Muscle layer of duodenum (tissue), 2 donors: Measurements from ENCODE around the gene CLSTN2.

Experiments
- H3K27ac ChIP-seq: one replicate; pipeline ENCODE4 v1.7.0; 2013; ENCODE audit warnings: mild to moderate bottlenecking, low read length
- H3K27me3 ChIP-seq: one replicate; pipeline ENCODE4 v1.7.0; 2013; ENCODE audit warnings: low read depth, mild to moderate bottlenecking, control low read depth, low read length
- H3K36me3 ChIP-seq, 2 donors: one replicate each; pipeline ENCODE4 v1.7.0; 2013; ENCODE audit warnings: low read length in 2 of 2, control low read depth in 1 of 2, mild to moderate bottlenecking in 1 of 2; ENCODE audit not compliant: insufficient read depth in 2 of 2, control insufficient read depth in 1 of 2
- H3K4me1 ChIP-seq, 2 donors: one replicate each; pipeline ENCODE4 v1.7.0; 2013; ENCODE audit warnings: low read length in 2 of 2, mild to moderate bottlenecking in 2 of 2, control low read depth in 1 of 2, moderate library complexity in 1 of 2; ENCODE audit not compliant: insufficient read depth in 2 of 2, control insufficient read depth in 1 of 2
- H3K4me3 ChIP-seq, 2 donors: one replicate each; pipeline ENCODE4 v1.7.0; 2013; ENCODE audit warnings: low read length in 2 of 2, low read depth in 1 of 2, mild to moderate bottlenecking in 1 of 2
- H3K9me3 ChIP-seq, 2 donors: one replicate each; pipeline ENCODE4 v1.7.0; 2013; ENCODE audit warnings: low read length in 2 of 2, control low read depth in 1 of 2, mild to moderate bottlenecking in 1 of 2; ENCODE audit not compliant: control insufficient read depth in 1 of 2
- donor health status: healthy.

The CLSTN2 gene

GRCh38 chr3:139945386-139945785 lies 10.4 kb downstream of the CLSTN2 start:
- Histone ChIP-seq H3K4me1 (no peaks in the 10 kb centered on the region), H3K4me3 (no peak overlapping the region), H3K36me3 (no peaks in the 10 kb centered on the region), H3K9me3 (peaks cover 0 to 3% of the 10 kb centered on the region in 2 donors), H3K27me3 (no peaks in the 10 kb centered on the region), H3K27ac (no peak overlapping the region)

- H3K4me3 ChIP-seq = no peak overlapping the region
- no peaks in the 10 kb centered on the region for H3K36me3 ChIP-seq
- no peaks in the 10 kb centered on the region for H3K27me3 ChIP-seq
- H3K27ac ChIP-seq = no peak overlapping the region
- H3K4me1 ChIP-seq = no peaks in the 10 kb centered on the region
- peaks cover 0 to 3% of the 10 kb centered on the region in 2 donors for H3K9me3 ChIP-seq
Observed at GRCh38 chr3:139945942-139946341, 11.0 kb downstream of the CLSTN2 start.

- Histone ChIP-seq H3K4me1 (no peaks in the 10 kb centered on the region), H3K36me3 (no peaks in the 10 kb centered on the region), H3K27ac (no peak overlapping the region), H3K4me3 (no peak overlapping the region), H3K27me3 (no peaks in the 10 kb centered on the region), H3K9me3 (peaks cover 0 to 3% of the 10 kb centered on the region in 2 donors)
Observed at GRCh38 chr3:139948467-139948866, 13.5 kb downstream of the CLSTN2 start.

GRCh38 chr3:139948898-139949297 lies 13.9 kb downstream of the CLSTN2 start:
- H3K4me1 ChIP-seq = no peaks in the 10 kb centered on the region
- no peaks in the 10 kb centered on the region for H3K27me3 ChIP-seq
- H3K4me3 ChIP-seq = no peak overlapping the region
- H3K9me3 ChIP-seq = peaks cover 0 to 3% of the 10 kb centered on the region in 2 donors
- H3K27ac ChIP-seq = no peak overlapping the region
- H3K36me3 ChIP-seq = no peaks in the 10 kb centered on the region

GRCh38 chr3:139953131-139953910 lies 18.3 kb downstream of the CLSTN2 start:
- Histone ChIP-seq H3K9me3 (no peaks in the 10 kb centered on the region), H3K27ac (no peak overlapping the region), H3K4me1 (no peaks in the 10 kb centered on the region), H3K36me3 (no peaks in the 10 kb centered on the region), H3K27me3 (no peaks in the 10 kb centered on the region), H3K4me3 (no peak overlapping the region)

GRCh38 chr3:139954146-139954860 lies 19.3 kb downstream of the CLSTN2 start:
- H3K36me3 ChIP-seq = no peaks in the 10 kb centered on the region
- no peak overlapping the region for H3K4me3 ChIP-seq
- H3K27me3 ChIP-seq = no peaks in the 10 kb centered on the region
- no peaks in the 10 kb centered on the region for H3K9me3 ChIP-seq
- H3K27ac ChIP-seq = no peak overlapping the region
- H3K4me1 ChIP-seq = no peaks in the 10 kb centered on the region

- no peaks in the 10 kb centered on the region for H3K4me1 ChIP-seq
- no peaks in the 10 kb centered on the region for H3K9me3 ChIP-seq
- H3K36me3 ChIP-seq = no peaks in the 10 kb centered on the region
- H3K4me3 ChIP-seq = no peak overlapping the region
- H3K27ac ChIP-seq = no peak overlapping the region
- H3K27me3 ChIP-seq = no peaks in the 10 kb centered on the region
Observed at GRCh38 chr3:139957844-139958243, 22.9 kb downstream of the CLSTN2 start.

- Histone ChIP-seq H3K27me3 (no peaks in the 10 kb centered on the region), H3K9me3 (no peaks in the 10 kb centered on the region), H3K36me3 (no peaks in the 10 kb centered on the region), H3K4me3 (no peak overlapping the region), H3K27ac (no peak overlapping the region), H3K4me1 (no peaks in the 10 kb centered on the region)
Observed at GRCh38 chr3:139969386-139969785, 34.4 kb downstream of the CLSTN2 start.

- H3K27me3 ChIP-seq = no peaks in the 10 kb centered on the region
- no peaks in the 10 kb centered on the region for H3K36me3 ChIP-seq
Observed at GRCh38 chr3:139970526-139970925, 35.5 kb downstream of the CLSTN2 start.

GRCh38 chr3:139974809-139975425 lies 39.9 kb downstream of the CLSTN2 start:
- H3K27ac ChIP-seq = no peak overlapping the region
- no peaks in the 10 kb centered on the region for H3K27me3 ChIP-seq
- no peak overlapping the region for H3K4me3 ChIP-seq
- H3K9me3 ChIP-seq = no peaks in the 10 kb centered on the region
- H3K36me3 ChIP-seq = no peaks in the 10 kb centered on the region
- H3K4me1 ChIP-seq = no peaks in the 10 kb centered on the region

More at GRCh38 chr3:139970526-139970925, 35.5 kb downstream of the CLSTN2 start:
- H3K4me1 ChIP-seq = no peaks in the 10 kb centered on the region
- H3K9me3 ChIP-seq = no peaks in the 10 kb centered on the region
- no peak overlapping the region for H3K27ac ChIP-seq
- no peak overlapping the region for H3K4me3 ChIP-seq

GRCh38 chr3:139975594-139976365 lies 40.8 kb downstream of the CLSTN2 start:
- Histone ChIP-seq H3K9me3 (no peaks in the 10 kb centered on the region), H3K27ac (no peak overlapping the region), H3K27me3 (no peaks in the 10 kb centered on the region)

More at GRCh38 chr3:139975594-139976365, 40.8 kb downstream of the CLSTN2 start:
- Histone ChIP-seq H3K4me3 (no peak overlapping the region), H3K4me1 (no peaks in the 10 kb centered on the region), H3K36me3 (no peaks in the 10 kb centered on the region)
